ENCODE measurements around the gene LMO3. TPM values are rescaled to one million over a fixed set of nuclear protein-coding genes. Genes with fewer than 3 reads are reported as not detected.

Gene LMO3
- total and polyA plus RNA-seq, 2 of the 8 experiments (the other 6 are each of a cell fraction or from before 2014, with no cell fraction given): 4.7 to 16.7 TPM

GRCh38 chr12:16593546-16593945, 12.4 kb downstream of the LMO3 start:
- no peak overlapping the region for H3K23ac ChIP-seq (ENCODE audit: insufficient read length)
- WGBS, 2 experiments (ENCODE audit: extremely low coverage in 1 of 2, insufficient coverage in 1 of 2, insufficient read length in 1 of 2, insufficient replicate concordance in 2 of 2, low coverage in 1 of 2, low lambda C conversion rate in 2 of 2, missing lambda C conversion rate in 1 of 2): 55% methylated on average over 2 of the region's 2 CpGs; no CpG with 5 or more reads in 1 of the 2 experiments
- H3K4me2 ChIP-seq (ENCODE audit: insufficient read depth in 1 of 2, low read depth in 2 of 2, low read length in 2 of 2): no peak overlapping the region
- H3K4me1 ChIP-seq (replicated peaks in 1 of 4; ENCODE audit: control insufficient read depth in 3 of 4, insufficient read depth in 4 of 4, low read length in 3 of 4): no peaks in the 10 kb centered on the region; a peak in 1 of 7 replicates
- H2BK20ac ChIP-seq (ENCODE audit: low read length): no peak overlapping the region
- H3K27me3 ChIP-seq (replicated peaks in 1 of 4; ENCODE audit: control insufficient read depth in 3 of 4, extremely low read depth in 1 of 4, insufficient read depth in 3 of 4, low read length in 3 of 4): no peaks in the 10 kb centered on the region
- H2AK5ac ChIP-seq (ENCODE audit: low read depth, low read length): no peak overlapping the region
- H3K4me3 ChIP-seq (ENCODE audit: extremely low read depth in 1 of 4, insufficient read depth in 2 of 4, low read depth in 3 of 4, low read length in 4 of 4): no peak overlapping the region
- H3K4ac ChIP-seq (replicated peaks; ENCODE audit: insufficient read length, low read depth, low read length): no peak overlapping the region
- H3K23me2 ChIP-seq (ENCODE audit: low read depth, low read length): no peaks in the 10 kb centered on the region
- H3K18ac ChIP-seq (ENCODE audit: extremely low read depth, low read length): no peak overlapping the region
- H3K56ac ChIP-seq (replicated peaks; ENCODE audit: insufficient read length, low read depth, low read length): no peak overlapping the region
- no peak overlapping the region for H3K27ac ChIP-seq (ENCODE audit: low read depth, low read length)
- no peak for DNase-seq (ENCODE audit: low read depth in 1 of 2, low spot score in 2 of 2)
- no peaks in the 10 kb centered on the region for H3K36me3 ChIP-seq (ENCODE audit: control insufficient read depth in 2 of 4, insufficient read depth in 4 of 4, low read length in 3 of 4)
- ChIA-PET CTCF (ENCODE audit: partially characterized antibody) (interaction anchor here (0.7 kb wide), 1 partner anchor 34 kb away, joined by 3 read pairs; no protein-coding TSS in a partner anchor), POLR2A (ENCODE audit: partially characterized antibody) (no interaction called here)
- no peak overlapping the region for H2BK15ac ChIP-seq (ENCODE audit: low read length)
- no peak overlapping the region for H3K9ac ChIP-seq (replicated peaks in 1 of 4; ENCODE audit: extremely low read depth in 1 of 4, low read depth in 3 of 4, low read length in 3 of 4)
- no peaks in the 10 kb centered on the region for H3K79me1 ChIP-seq (ENCODE audit: low read depth, low read length)
- no peak overlapping the region for H3K14ac ChIP-seq (ENCODE audit: insufficient read length)
- no peak overlapping the region for H4K91ac ChIP-seq (replicated peaks; ENCODE audit: insufficient read length, low read length)
- TF ChIP-seq GTF2F1 (IDR thresholded peaks at IDR 0.05; ENCODE audit: borderline replicate concordance, low read depth, low read length) (no peak), POLR2AphosphoS5 (IDR thresholded peaks at IDR 0.05; ENCODE audit: low read depth, low read length) (no peak)
- TF ChIP-seq, protein P1, sequence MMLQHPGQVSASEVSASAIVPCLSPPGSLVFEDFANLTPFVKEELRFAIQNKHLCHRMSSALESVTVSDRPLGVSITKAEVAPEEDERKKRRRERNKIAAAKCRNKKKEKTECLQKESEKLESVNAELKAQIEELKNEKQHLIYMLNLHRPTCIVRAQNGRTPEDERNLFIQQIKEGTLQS (IDR thresholded peaks at IDR 0.05; ENCODE audit: insufficient read depth, low read depth, low read length): no peak
- no peak overlapping the region for H4K5ac ChIP-seq (ENCODE audit: insufficient read length, low read depth, low read length)
- no peak overlapping the region for H2BK120ac ChIP-seq (replicated peaks; ENCODE audit: low read depth, low read length)
- H3K79me2 ChIP-seq (ENCODE audit: control insufficient read depth in 1 of 2, insufficient read depth in 2 of 2, low read length in 2 of 2): no peaks in the 10 kb centered on the region
- no peak for FAIRE-seq
- no peaks in the 10 kb centered on the region for H4K20me1 ChIP-seq (replicated peaks in 1 of 2; ENCODE audit: control insufficient read depth in 1 of 2, insufficient read depth in 2 of 2, low read length in 2 of 2)
- H3K9me3 ChIP-seq (ENCODE audit: insufficient read depth in 2 of 2, low read depth in 1 of 2, low read length in 1 of 2): no peaks in the 10 kb centered on the region
- no peak overlapping the region for H2AFZ ChIP-seq (ENCODE audit: low read length)
- H4K8ac ChIP-seq (ENCODE audit: extremely low read depth, insufficient read depth, low read length): no peak overlapping the region
- no peak overlapping the region for H2BK5ac ChIP-seq (ENCODE audit: low read depth, low read length)
- no peak overlapping the region for H2BK12ac ChIP-seq (ENCODE audit: low read depth, low read length)

Data from H1 (cell line).